Measurements from ENCODE around the gene PPP6R2.

- no peak for TF ChIP-seq CTCF (IDR thresholded peaks at IDR 0.05)
- no peak for TF ChIP-seq POLR2A (IDR thresholded peaks at IDR 0.05)
Measured at GRCh38 chr22:50313021-50313420, 30.1 kb upstream of the PPP6R2 start.
